ENCODE measurements around the gene ARL2BP.
"Not testable (repeated sequence)": the region's sequence is repeated elsewhere in the genome, so short reads cannot be mapped to it uniquely, and the experiment has no call there.

DNA sequence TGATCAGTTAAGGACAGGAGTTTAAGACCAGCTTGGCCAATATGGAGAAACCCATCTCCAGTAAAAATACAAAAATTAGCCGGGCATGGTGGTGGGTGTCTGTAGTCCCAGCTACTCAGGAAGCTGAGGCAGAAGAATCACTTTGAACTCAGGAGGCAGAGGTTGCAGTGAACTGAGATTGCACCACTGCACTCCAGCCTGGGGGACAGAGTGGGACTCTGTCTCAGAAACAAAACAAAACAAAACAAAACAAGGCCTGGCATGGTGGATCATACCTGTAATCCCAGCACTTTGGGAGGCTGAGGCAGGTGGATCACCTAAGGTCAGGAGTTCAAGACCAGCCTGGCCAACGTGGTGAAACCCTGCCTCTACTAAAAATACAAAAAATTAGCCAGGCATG, 22.3 kb downstream of the ARL2BP start:
- not testable (repeated sequence) for TF ChIP-seq CTCF (IDR thresholded peaks at IDR 0.05); IRF2 (CRISPR knock-in tag; IDR thresholded peaks at IDR 0.05; ENCODE audit: borderline replicate concordance, low read depth); ZNF423 (CRISPR knock-in tag; IDR thresholded peaks at IDR 0.05); NR3C1 (CRISPR knock-in tag; conservative IDR thresholded peaks at IDR 0.05; ENCODE audit: low read depth); SP1 (CRISPR knock-in tag; conservative IDR thresholded peaks at IDR 0.05)

Data from WTC11 (cell line).